CD4-positive, alpha-beta T cell treated with Interleukin-21 for 1 hour (primary cell): ENCODE data around the gene IFNA5.

Experiments used
- DNase-seq: peaks from one replicate; pipeline ENCODE4 v3.0.0-alpha.2; 2020

IFNA5 gene

DNA sequence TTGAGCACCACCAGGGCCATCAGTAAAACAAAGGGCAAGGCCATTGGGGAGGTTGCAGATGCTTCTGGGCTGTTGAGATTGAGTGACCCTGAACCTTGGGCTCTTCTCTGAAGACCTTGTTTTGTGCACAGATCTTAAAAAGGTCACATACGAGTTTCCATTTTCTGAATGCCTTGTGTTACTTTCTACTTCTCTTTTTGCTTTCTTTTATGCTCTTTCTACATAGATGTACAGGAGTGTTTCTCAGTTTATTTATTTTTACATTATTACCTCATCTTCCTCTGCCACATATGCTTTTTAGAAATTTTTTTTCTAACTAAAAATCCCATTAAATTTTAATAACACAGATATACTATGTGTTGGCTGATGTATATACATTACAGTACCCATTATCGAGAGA is at the start of gene IFNA5:
IFNA5 (minus strand) TSS at position 101 of the 400 bp plus-strand sequence; CDS start at position 44, 57 bp downstream.
- no peak for DNase-seq

DNA sequence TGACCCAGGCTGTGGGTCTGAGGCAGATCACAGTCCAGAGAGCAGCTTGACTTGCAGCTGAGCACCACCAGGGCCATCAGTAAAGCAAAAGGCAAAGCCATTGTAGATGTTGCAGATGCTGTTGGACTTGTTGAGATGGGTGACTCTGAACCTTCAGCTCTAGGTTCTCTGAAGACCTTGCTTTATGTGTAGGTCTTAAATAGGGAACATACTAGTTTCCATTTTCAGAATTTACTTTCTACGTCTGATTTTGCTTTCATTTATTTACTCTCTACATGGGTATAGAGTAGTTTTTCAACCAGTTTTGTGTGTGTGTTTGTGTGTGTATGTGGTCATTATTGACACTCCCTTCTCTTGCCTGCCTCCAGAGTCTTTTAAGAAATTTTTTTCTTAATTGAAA is 45.7 kb upstream of the IFNA5 start, which contains the start of gene IFNA6:
IFNA6 (minus strand) TSS at position 101 of the 400 bp plus-strand sequence; CDS start at position 101, 0 bp downstream.
- DNase-seq = no peak

DNA sequence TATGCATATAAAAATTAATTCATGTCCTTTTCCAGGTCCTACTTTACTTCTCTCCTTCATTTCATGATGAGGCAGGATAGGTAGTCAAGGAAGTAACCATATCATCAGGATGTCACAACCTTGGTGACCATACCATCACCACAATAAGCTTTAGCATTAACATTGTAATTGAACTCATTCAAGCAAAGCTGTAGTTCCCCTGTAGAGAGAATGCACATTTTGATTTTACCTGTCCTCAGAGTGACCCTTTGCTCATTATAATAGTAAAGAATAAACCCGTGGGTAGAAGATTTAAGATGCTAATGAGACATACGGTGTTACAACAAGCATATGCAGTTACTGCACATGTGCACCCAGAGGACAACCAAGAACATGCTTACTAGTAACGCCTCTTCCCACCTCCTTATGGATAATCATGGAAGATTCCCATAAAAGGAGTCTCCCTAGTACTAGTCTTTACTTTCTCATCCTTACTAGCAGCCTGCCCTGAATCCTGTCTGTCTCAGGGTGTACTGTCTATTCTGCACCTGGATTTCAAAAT is 43.4 kb upstream of the IFNA5 start:
- no peak for DNase-seq

DNA sequence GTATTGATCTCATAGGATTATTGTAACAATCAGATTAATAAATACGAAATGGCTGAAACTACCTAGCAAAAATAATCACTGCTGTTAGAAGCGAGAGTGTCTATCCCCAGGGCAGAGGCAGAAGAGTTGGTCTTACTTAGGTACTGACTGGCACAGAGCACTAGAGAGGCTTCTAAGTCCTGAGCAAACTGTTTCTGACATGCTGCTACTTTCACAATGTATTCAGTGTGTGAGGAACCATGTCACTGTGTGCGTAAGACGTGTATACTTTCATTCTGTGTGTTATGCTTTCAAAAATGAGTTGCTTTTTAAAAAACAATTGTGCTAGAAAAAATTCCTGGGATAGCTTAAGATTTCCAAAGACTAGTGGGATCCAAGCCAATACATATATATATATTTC is 35.6 kb upstream of the IFNA5 start:
- no peak for DNase-seq

DNA sequence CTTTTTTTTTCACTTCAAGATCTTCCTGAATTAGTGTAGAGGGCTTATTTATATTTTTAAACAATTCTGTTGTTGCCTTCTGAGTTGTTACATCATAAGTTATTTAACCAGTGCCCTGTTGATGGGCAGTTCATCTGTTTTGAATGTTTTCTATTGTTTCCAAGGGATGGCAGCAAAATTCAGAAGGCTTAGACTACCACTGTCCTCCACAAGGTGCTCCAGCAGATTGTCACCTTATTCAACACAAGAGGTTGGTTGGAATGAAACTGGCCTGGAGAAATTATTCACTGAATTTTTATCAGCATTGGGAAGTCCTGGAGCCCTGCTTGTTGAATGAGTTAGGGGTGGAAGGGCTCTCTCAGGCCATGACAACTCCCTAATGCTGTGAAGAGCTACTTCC is 31.3 kb upstream of the IFNA5 start:
- DNase-seq = no peak

DNA sequence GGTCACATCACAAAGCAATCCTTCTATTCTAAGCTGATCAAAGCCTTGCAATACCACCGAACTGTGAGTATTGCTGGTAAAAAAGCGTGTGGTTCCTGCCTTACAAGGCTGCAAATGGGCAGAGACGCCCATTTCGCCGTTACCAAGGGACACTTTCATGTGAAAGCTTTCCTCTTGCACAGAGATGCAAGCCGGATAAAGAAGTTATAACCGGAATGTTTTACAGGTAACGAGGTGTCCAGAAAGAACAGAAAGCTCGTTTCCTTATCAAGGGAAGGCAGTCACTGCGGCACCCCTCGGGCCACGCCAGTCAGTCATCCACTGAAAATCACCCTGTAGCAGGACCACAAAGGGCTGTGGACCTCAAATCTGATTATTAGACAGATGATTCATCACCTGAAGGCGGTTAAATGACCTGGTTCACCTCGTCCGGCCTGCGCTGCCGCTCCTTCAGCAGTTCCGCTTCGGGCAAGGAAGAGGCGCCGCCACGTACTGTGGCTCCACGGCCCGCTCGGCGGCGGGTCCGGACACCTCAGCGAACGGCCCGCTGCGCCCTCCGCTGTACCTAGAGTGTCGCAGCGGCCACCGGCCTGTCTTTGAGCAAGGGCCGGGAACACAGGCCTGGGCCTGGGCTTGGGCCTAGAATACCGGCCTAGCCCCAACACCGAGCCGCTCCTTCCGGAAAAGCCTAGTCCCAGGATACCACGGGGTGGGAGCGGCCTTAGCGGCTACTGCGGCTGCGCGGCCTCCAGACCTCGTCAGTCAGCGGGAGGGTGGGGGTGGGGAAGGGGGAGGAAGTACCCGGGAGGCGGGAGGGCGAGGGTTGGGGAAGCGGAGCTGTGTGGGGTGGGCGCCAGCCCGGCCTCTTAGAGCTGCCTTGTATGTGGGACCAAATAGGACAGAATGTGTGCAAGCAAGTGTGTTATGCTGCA is 29.9 kb upstream of the IFNA5 start, which contains the start of gene KLHL9:
KLHL9 (minus strand) TSS at position 704 of the 932 bp plus-strand sequence; CDS start at position 159, 545 bp downstream.
- peak; percentile 89 for DNase-seq

DNA sequence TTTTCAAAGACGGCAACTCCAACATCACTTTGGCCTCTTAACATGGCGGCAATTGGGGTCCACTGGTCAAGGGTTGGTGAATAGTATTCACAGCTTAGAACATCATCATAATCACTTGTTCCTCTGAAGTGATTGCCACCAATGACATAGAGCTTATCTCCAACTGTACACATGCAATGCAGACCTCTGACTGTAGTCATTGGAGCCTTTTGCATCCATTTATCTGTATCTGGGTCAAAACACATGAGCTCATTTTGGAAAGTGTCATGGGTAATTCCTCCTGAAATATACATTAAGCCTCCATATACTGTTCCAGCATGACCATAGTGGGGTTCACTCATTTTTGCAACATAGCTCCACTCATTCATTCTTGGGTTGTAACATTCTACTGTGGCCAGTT is 28.1 kb upstream of the IFNA5 start:
- no peak for DNase-seq

DNA sequence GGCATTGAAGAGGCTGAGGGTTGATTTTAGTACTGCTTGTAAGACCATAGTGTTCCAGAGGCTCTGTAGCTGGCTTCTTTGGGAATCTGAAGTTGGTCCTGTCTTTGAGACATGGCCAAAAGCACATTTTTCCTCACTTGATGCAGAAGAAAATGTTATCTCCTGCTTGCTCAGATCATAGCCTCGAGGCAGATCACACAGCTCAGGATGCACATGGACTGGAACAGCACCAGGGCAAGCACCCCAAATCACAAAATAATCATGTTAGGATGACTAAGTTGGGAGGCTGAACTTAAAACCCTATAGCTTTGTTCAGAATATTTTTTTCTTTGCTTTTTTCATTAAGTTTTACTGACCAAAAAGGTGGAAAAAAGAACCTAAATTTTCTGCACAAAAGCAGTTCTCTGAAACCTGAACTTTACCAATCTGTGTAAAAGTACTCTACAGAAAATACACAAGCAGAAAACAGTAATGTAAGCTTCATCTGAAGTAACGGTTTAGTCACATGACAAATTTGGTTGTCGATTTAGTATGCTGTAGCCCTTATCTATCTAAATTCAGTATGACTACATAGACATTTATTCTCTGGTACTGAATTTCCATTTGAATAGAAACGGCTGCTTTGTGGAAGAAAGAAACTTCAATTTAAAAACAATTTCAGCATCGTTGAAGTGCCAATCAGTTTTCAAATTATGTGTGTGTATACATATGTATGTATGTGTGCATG is 26.7 kb upstream of the IFNA5 start:
- DNase-seq = no peak

DNA sequence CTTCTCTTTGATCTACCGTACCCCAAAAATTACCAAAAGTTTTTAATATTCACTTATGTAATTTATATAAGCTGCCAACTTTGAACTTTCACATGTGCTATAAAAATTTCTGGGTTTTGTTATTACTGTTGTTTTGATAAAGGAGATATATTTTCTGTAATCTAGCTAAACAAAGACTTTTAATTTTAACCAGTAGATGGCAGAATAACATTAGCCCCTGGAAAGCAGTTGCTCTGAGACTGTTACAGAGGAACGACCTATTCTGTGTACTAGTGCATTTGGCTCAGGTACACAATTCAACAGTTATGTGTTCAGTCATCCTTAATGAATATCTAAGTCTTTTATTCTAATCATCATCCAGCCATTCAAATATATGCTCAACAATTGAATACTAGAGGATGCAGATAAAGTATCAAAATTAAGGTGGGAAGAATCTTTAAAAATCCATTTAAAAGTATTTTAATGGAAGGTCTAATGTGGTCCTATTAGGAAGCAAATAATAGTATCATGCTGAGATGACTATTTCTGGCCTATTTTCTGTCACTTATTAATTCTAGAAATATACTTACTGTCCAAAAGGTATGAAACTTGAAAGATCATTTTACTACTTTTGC is 21.5 kb upstream of the IFNA5 start:
- DNase-seq = peak; percentile 71

DNA sequence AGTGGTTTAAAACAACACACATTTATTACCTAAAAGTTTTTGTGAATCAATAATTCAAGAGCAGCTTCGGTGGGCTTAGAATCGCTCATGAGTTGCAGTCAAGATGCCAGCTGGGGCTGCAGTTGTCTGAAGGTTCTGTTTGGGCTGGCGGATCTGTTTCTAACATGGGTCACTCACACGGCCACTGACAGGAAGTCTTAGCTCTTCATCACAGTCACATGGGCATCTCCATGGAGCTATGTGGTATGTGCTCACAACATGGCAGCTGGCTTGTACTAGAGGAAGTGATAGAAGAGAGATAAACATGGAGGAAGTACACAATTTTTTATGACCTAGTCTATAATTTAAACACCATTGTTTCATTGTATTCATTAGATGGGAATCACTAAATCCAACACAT is 18.9 kb upstream of the IFNA5 start:
- DNase-seq = no peak

DNA sequence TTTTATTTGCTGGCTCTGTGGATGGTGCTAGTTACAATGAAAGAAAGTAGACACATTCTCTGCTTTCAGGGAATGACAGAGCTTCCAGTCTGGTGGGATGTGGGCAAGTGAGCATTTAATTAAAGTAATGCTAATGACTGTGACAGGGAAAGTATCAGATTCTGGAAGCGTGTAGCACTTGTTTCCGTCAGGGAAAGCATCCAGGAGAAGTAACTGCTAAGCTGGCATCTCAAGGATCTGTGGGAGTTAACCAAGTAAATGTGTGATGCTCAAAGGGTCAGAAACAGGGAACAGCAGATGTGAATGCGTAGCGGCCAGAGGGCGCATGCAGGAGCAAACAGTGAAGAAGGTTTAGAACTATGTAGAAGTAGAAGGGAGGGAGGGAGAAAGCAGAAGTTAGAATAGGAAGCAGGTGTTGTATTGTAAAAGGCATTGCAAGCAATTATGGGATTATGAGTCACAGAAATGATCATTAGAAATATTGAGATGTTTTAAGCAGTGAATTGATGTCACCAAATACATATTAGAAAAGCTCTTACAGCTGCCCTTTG is 17.9 kb upstream of the IFNA5 start:
- no peak for DNase-seq

DNA sequence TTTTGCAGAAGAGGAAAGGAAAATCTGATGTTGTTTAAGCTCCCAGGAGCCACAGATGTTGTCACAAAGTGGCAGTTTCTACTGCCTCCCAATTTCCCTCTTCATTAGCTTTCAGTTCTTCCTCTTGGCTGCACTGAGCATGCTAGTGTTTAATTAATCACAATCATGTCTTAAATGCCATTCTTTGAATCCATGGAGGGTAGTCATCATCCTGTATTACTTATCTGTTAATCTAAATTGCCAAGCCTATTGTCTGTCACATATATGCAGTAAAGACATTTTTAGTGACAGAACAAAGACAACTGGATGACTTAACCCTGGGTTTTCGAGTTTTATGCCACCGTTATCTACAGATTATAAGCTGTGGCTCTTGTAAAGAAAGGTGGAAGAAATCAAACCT is 15.4 kb upstream of the IFNA5 start:
- DNase-seq = no peak

DNA sequence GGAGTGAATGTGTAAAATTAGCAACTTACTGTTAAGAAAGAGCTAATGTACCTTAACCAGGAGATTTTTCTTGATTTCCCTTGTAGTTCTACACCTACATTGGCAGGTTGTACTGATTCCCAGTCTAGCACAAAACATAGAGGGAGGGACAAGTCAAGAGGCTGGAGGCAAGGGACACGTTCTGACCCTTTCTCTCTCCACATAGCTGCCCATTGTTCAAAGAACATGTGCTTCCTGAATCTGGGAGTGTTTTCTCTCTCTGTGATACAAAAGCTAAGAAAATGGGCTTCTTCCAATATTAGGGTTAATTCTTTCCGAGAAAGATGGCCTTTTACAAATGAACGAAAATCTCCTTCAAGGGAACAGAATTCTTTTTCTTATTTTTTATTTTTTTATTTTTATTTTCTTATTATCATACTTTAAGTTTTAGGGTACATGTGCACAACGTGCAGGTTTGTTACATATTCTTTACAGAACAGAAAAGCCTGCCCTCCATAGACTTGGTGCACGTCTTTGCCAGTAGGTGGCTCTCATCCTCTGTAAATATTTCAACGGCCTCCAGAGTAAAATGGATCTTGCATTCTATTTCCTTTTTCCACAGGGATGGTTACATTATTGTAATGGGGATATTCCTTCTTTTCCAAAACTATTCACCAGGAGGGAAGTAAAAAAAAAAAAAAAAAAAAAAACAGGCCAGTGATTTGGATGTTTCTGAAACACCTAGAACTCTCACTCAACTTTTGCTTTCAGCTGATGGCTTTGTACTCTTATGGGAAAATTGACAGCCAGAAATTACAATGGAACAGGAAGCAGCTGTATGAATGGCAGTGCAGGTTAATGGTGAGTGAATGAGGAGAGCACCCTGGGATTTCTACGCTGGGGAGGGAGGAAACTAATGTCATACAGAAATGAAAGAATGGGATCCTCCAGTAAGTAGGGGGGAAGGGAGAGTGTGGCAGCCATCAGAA is 13.1 kb upstream of the IFNA5 start:
- DNase-seq = peak; percentile 47

DNA sequence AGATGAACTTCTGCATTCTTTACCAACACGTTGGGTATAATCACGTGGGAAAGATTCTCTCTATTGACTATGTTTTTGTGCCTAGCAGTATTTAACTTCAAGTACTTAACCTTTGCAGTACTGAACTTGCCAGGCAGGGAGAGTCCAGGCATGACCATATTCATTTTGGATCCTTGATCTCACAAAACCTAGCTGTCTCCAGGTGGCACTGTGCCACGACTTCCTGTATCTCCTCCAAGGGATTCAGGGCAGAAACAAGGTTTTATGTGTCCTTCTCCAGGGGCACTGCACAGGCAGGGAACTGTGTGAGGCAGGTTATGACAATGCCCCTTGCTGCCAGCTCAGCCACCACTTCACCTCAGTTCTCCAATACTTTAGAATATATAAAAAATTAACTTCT is 11.7 kb upstream of the IFNA5 start:
- no peak for DNase-seq

DNA sequence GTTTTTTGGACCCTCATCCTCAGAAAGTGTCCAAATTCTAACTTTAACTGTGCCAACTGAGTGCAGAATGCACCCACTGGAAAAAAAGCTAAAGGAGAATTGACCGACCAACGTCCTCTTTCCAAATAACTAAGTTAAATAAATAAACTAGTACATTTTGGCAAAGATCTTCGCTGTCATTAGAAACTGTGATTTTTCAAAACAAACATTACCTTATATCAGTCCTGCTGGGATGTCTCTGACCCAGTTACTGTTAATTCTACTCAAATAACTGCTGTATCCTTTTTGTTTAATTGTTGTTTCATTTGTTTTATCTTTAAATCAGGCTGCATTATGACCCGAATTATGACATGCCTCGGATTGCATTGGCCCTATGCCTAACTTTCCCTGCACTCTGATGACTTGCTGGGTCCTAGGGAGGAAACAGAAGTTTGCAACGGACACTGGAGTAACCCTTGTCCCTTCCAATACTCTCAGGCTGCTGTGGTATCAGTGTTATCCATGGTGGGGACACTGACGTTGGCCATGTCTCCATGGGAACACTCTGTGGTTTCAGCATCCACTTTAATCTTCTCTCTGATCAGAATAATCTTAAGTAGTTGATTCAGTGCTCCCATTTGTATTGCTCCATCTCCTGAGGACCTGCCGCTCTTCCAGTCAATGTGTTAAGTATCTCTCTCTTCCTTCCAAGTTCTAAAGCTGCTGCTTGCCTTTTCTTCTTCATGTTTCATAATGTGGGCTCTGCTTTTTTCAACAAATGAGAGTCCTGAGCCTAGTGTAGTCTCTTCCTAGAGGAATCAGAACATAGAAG is 11.1 kb upstream of the IFNA5 start:
- no peak for DNase-seq

DNA sequence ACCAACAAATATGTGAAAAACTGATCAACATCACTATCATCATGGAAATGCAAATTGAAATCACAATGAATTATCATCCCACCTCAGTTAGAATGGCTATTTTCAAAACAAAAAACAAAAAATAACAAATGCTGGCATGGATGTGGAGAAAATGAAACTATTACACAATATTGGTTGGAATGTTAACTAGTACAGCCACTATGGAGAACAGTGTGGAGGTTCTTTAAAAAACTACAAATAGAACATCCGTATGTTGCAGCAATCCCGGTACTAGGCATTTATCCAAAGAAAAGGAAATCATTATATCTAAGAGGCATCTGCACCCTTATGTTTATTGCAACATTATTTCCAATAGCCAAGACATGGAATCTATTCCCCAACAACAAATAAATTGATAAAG is 9.0 kb upstream of the IFNA5 start:
- DNase-seq = no peak

DNA sequence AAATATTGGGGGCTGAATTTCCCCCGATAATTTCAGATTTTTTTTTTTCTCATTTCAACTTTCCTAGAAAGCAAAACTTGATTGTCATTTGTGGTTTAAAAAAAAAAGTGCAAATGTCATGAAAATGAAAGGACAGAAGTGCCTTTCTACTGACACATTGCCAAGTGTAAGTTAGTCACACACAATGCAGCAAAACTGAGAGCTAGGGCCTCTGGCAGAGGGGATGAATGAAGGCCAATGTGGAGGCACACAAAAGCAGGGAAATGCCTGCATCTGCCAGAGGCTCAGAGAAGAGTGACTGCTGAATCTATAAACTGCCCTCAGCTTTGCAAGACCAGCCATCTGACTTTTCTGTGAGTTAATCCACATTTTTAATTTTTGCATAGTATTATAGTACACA is 6.8 kb upstream of the IFNA5 start:
- no peak for DNase-seq

DNA sequence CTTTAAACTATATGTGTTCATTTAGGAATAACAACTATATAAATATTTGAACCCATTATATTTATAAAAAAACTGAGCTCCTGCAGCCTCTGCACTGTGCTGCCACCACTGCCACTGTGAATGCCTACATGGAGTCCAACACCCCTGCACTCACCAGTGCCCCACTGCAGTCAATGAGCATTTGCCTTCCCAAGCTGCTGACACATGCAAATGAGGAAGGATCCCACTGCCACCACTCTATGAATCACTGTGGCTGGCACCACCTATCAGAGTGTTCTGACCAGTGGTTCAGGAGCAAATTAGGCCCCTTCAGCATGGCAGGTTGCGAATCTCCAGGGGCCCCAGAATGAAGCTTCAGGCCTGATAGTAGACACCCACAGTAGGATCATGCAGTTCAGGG is 9.1 kb downstream of the IFNA5 start:
- no peak for DNase-seq

DNA sequence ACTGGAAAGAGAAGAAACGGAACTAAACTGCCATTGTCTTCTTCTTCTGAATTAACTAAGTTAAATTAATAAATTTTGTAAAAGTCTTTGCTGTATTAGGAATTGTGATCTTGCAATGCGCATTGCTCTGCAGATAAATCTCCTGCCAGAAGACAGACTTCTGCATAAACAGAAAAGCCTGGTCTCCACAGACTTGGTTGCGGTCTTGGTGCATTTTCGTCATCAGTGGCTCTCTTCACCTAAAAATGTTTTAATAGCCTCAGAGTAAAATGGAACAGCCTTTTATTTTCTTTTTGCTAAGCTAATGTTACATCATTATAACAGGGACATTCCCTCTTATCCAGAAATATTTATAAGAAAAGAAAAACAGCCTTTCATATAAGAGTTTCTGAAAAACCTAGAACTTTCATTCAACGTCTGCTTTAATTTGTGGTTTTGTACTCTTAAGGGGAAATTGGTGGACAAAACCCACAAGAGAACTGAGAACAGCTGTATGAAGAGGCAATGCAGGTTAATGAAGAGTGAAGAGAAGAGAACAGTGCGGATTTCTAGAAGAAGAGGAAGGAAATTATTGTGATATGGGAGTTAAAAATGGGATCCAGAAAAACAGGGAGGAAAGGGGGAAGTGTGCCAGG is 10.1 kb downstream of the IFNA5 start:
- DNase-seq = no peak

DNA sequence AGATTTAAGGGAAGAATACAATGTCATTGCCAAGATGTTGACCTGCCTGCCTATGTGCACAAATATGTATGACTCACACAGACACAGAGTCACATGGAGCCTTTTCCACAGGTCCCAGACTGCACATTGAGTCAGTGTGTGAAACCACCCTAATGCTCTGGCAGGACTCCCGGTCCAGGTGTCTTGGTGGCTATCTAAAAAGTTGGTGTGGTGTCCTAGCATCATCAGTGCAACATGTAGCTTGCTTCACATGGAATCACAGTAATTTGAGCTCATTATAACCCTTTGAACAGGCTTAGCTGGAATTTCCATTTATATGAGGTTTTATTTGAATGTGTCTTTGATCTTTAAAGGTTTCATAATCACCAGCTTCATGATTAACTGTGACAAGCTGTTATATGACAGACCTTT is 10.7 kb downstream of the IFNA5 start:
- no peak for DNase-seq
